Hematopoietic multipotent progenitor cell treated with erythropoietin and hydrocortisone succinate and interleukin-3 and kit ligand, for 15 days (in vitro differentiated cells): ENCODE measurements around the gene NGRN.
"Not testable (repeated sequence)": the region's sequence is repeated elsewhere in the genome, so short reads cannot be mapped to it uniquely, and the experiment has no call there.

Experiments used
- DNase-seq: peaks from one replicate; pipeline ENCODE4 v3.0.0-alpha.2; 2015; ENCODE audit warnings: low spot score

The NGRN gene

DNA sequence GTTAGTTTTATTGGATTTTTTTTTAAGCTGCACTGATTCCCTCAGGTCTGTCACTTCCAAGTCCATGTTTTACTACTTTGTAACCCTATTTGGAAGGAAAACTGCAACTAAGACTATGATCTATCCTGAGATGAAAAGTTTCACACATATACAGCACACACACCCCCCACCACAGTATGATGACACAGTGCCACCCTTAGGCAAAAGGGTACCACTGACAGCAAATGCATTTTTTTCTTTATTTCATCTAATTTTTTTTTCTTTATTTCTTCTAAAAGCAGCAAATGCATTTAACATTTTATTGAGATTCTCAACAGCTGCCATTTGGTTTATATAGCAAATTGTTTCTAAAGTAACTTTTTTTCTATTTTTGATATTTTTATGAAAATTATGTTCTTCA lies 21.2 kb downstream of the NGRN start:
- DNase-seq, result peak; percentile 45

DNA sequence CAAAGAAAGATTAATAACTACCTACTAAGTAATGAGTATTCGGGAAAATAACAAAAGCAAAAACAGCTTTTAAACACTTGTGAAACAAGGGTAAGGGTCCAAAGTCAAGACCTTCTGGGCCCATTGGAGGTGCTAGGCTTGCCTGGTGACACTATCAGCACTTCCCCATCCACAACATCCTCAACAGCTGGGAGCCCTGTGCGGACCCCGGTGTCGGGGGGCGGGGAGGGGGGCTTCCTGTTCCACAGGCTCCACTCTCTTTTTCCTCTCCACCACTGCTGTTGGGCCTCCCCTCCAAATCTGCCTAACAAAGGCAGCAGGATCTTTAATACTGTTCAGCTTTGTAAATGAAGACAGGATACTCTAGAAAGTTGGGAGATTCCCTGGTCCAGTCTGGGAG lies 21.6 kb downstream of the NGRN start:
- no peak for DNase-seq

DNA sequence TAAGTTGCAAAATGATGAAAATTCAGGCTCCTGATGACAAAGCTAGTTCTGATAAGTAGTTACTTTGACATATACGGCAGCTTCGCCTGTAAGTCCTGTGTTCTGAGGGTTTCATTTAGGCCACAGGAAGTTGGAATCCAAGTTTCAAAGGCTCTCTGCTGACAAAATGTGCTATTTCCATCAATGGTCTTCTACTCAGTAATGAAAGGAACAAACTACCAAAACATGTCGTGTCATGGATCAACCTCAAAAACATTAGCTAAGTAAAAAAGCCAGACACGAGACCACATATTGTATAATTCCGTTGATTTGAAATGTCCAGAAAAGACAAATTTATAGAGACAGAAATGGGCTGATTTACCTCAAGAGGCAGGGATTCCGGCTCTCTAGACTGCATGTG lies 22.5 kb downstream of the NGRN start:
- no peak for DNase-seq

DNA sequence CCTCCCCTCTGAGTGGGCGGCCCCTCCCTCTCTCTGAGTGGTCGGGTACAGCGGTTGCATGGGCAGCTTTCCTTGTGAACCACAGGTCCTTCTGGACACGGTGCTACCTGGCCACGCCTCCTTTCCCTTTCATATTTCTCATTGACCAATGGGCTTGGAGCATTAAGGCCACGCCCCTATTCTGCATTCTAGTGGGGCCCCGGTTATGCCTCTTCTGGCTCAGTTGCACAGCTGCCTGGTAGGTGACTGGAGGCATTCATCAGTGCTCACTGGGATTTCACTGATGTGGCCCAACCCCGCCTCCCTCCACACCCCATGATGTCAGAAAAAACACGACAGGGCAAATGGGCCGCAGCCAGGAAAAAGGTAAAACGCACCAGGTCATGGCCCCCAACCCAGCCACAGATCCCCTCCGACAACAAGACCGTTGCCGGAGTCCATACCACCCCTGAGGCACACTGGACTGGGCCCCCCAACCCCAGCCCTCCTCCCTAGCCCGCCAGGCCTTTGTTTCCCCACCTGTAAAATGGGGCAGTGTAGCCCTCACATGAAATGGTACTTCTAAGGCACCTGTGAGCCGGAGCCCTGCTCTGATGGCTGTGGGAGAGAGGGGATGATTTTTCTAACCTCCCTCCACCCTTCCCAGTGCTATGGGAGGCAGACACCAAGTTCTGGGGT lies 26.3 kb downstream of the NGRN start:
- DNase-seq, result peak; percentile 66

DNA sequence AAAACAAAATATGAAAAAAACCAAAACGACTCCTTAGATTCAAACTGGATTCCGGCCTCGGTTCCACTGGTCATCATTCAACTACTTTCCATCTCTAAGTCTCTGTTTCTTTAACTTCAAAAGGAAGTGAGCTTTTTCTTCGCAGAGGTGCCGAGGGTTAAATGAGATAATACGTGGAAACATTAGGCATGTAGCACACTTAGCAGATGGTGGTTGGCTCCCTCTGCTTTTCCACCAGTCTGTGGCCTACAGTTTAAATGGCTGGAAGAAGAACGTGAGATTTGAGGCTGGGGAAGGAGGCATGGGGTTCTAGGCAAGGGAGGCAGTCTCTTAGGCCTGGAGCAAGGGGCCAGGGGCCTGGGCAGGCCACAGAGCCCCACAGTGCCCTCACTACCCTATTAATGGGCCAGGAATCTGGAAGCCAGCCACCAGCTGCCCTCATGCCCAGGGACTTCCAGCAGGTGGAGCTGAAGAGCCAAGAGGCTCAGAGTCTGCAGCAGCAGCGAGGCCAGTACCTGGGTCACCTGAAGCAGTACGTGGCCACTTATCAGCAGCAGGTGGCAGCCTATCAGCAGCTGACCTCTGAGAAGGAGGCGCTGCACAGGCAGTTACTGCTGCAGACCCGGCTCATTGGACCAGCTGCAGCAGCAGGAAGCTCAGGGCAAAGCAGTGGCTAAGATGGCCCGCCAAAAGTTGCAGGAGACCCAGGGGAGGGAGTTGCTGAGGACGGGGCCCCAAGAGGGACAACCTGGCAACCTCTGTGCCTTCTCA lies 27.8 kb downstream of the NGRN start:
- DNase-seq, result peak; percentile 74

DNA sequence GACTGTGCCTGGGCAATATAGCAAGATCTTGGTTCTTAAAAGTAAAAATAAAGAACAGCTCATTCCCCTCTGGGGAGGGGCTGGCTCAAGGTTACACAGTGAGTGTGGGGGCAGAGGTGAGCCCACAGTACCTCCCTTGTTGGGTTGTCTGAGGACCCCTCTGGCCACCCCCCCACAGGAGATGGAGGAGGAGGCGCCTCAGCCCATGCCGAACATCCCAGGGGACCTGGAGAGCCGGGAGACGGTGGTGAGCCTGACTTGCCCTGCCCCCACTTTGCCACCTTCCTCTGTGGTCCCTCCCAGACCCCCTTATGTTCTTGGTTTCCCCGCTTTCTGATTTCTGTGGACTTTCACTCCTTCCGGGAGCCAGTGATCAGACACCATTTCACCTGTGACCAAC lies 28.7 kb downstream of the NGRN start:
- no peak for DNase-seq

DNA sequence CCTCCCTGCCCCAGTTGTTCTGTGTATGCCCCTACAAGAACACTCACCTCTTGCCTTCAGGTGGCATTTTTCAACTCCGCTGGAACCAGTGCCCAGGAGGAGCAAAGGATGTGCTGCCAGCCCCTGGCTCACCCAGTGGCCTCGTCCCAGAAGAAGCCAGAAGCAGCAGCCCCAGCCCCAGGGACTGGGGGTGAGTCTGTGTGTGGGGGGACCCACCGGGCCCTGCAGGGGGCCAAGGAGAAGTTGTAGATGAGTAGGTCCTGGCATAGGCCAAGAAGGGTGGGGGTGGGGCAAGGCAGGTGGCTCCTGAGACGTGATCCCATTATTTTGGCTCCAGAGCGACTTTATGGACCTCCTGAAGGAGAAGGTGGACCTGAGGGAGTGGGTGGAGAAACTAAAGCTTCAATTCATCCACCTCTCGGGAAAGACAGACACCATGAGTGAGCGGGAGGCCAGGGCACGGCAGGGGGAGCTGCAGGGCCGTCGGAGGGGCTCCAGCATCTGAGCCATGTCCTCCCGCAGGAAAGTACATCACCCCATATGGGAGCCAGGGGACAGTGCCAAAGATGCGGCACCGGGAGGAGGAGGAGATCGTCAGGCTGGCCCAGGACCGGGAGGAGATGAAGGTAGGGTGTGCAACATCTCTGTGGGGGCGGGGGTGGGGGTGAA lies 29.3 kb downstream of the NGRN start:
- DNase-seq, result no peak

DNA sequence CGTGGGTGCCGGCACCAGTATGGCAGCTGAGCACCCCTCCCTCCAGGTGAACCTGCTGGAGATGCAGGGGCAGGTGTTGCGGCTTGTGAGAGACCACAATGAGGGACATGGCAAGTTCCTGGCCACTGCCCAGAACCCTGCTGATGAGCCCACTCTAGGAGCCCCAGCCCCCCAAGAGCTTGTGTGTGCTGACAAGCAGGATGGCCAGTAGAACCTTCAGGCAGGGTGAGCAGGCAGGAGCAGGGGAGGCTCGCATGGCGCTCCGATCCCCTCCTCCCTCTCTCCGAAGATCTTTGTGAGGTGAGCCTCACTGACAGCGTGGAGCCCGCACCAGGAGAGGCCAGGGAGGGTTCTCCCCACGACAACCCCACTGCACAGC lies 29.8 kb downstream of the NGRN start:
- no peak for DNase-seq

DNA sequence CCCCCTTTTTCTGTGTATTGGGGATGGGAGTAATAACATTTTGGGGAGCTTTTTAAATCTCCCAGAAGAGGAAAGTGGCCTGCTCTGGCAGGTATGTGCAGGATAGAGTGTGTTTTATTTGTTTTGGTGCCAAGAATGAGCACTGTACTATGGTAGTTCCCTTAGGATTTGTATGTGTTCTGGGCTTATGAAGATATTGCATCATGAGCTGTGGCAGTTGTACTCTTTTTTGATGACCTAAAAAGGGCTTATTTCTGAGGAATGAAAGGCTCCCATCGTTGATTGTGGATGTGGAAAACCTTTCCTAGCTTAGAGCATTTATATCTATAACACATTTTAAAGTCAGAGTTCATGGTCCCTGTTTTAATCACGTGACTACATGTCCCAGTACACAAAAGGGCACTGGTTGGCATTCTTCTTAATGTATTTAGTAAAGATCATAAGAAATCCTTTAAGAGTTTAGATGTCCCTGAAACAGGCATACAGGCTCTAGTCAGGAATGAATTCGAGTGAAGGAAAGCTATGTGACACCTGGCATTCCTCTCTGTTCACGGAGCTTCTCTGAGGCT lies 30.9 kb downstream of the NGRN start:
- DNase-seq, result not testable (repeated sequence)

DNA sequence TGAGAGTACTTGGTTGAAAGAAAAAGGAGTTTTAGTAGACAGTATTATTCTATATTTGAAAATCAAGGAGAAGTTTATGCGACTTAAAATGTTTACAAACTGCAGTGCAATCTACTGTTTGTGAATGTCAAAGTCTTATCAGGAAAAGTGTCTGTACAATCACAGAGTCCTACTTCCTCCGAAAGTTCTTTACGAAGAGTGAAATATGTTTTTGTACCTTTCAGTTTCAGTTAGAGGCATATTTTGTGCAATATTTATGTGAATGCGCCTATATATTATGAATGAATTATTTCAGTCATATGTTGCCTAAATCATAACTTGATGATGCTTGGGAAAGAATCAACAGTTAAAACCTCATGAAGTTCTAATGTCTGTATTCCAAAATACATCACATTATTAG lies 31.5 kb downstream of the NGRN start:
- DNase-seq, result no peak

DNA sequence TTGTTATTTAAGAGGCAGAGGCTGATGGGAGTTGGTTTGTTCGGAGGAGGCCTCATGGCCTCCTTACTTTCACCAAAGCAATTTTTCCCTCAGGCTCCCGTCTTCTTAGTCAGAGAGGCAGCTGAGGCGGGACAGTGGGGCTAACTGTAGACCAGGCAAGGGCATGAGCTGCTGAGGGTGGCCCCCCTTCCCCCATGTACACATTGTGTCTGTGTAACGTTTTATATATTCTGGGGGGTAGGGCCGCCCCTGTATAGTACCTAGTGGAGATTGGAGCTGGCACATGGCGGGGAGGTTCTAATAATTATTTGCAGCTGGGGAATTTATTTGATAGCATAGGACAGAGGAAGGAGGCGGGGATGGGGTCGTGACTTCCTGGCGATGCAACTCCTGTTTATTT lies 35.1 kb downstream of the NGRN start:
- DNase-seq, result no peak

DNA sequence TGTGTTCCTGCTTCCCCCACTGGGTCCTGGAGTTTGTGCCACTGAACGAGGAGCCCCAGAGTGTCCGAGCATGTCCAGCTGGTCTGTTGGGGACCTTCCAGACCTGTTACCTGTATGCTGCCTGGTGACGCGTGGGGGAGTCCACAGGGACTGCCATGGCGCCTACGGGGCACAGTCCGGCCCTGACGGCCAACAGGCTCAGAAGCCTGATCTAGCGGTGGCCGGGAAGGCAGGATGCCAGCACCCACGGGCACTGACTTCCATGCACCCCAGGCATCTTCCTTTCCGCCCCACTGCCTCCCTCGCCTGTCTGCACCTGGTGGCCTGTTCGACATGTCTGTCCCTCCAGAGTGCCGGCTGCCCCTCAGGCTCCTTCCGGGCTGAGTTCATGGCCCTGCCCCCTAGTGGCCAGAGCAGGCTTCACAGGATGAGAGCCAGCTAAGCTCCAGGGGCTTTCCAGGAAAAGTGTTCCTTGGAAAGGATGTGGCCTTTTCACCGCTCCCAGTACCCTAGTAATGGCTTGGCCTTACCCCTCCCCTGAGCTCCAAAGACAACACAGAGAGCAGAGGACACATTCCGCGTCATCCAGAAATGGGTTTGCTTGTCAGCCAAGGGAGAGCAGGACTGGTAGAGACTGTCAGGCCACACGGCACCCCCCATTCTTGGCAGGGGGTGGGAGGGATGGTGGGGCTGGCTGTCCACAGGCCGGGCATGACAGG lies 35.7 kb downstream of the NGRN start:
- DNase-seq, result peak; percentile 72

DNA sequence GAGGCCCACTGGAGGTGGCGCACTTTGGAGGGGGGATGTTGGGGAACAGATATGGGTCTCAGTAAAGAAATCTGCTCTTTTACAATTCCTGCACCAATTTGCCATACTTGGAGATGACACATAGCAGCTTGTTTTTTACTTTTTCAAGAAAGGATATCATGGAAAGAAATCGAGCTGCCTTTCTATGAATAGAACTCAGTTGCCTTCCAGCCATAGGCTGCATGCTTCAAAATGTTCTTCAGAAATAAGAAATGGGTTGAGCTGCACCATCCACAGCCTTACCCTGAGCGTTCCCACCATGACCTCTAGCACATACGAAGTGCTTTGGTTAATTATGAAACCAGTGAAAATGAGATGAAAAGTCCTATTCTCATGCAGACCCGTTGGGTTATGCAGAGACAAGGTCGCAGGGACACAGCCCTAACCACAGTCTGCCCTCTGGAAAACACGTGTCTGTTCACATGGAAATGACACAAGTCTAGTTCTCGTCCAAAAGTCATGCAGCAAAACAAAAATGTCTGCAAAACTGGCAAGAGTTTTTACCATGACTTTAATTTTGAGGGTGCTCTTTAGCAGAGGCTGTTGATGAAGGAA lies 36.3 kb downstream of the NGRN start:
- DNase-seq, result no peak

DNA sequence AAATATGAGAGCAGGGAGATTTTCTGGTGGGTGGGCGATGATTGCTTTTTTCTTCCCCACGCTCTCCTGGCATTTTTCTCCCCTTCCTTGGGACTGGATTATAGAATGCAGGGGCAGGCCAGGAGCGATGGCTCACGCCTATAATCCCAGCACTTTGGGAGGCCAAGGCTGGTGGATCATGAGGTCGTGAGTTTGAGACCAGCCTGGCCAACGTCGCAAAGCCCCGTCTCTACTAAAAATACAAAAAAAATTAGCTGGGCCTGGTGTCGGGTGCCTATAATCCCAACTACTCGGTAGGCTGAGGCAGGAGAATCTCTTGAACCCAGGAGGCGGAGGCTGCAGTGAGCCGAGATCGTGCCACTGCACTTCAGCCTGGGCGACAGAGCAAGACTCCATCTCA lies 39.9 kb downstream of the NGRN start:
- not testable (repeated sequence) for DNase-seq

DNA sequence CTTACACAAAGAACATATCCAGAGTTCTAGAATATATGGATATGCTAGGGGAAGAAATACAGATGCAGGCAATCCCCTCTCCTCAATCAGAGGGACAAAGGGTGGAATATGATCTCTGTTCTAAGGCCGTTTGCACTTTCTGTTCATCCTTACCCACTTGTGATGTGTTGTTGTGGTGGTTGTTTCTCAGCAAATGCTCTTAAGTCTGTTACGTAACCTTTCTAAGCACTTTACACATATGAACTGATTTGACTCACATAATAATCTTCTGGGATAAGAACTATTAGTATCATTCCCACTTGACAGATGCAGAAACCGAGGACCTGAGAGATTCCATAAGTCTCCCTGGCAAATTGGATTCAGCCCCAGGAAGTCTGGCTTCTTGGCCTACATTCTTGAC lies 40.5 kb downstream of the NGRN start:
- no peak for DNase-seq

DNA sequence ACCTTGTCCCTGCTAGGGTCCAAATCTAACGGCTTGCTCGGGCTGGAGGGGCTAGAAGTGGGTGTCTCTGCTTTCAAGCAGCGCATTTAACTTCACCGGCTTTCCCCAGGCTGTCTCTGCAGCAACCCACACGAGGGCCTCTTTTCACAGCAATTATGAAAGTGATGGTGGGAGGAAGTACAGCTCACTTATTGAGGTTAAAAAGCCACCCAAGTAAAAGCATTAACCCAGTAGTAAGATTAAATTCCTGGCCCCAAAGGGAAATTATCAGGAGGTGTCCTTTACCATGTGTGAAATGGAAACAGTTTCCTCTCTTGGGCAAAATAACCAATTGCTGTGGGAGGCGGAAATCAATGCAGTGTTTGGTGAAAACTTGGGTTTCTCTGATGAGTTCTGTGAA lies 41.1 kb downstream of the NGRN start:
- DNase-seq, result no peak

DNA sequence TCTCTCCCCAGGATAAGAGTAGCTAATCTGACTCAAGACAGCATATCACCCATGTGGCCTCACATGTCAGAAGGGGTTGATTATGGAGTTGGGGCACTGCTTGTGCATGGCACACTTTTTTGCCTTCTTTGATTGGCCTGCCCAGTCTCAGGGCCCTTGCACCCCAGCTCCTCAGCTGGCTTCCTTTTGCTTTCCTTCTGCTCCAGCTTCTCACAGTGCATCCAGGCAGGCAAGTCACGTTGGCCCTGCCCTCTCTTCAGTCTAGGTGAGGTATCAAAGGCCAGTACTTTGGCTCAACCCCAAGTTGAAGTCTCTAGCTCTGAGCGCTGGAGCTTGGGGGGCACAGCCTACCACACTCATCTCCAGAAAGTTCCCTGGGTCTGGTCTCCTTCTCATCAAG lies 42.2 kb downstream of the NGRN start:
- DNase-seq, result no peak

DNA sequence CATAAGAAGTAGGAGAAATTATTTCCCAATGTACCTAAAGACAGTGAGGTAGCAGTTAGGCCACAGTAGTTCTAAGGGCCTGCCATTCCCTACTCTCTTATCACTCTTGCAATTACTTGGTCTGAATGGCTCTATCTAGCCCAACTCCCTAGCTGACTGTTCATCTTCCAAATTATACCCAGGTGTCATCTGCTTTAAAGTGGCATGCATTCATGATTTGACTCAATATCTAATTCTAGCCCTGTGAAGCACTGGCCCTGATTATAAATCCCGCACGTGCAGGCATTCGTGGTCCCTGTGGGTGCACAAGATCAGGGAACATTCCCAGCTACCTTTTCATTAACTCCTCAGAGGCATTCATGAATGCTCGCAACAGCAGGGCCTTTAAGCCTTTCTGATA lies 43.5 kb downstream of the NGRN start:
- no peak for DNase-seq

DNA sequence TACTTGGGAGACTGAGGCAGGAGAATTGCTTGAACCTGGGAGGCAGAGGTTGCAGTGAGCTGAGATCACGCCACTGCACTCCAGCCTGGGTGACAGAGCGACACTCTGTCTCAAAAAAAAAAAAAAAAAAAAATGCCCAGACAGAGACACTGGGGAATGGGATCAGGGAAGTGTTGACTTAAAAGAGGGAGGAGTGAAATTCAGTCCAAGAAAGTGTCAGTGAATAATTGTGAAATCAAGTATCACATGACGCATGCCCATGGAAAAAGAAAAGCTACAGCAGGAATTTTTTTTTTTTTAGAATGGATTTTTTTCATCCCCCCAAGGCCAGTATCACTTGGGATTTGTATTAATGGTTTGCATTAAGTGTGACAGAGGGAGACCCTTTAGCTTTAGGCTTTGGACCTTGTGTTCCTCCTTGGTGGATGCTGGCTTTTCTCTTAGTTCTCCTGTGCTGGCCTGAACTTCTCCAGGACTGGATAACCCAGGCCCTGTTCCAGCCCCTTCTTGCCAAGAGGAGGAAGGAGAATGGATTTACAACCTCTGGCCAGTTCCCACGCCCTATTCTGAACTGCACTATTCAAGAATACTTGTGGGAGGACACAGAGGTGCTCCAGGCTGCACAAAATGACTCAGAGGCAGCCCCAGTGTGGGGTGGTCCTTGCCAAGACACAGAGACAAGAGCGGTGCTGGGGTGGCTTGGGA lies 50.0 kb downstream of the NGRN start:
- DNase-seq, result no peak

DNA sequence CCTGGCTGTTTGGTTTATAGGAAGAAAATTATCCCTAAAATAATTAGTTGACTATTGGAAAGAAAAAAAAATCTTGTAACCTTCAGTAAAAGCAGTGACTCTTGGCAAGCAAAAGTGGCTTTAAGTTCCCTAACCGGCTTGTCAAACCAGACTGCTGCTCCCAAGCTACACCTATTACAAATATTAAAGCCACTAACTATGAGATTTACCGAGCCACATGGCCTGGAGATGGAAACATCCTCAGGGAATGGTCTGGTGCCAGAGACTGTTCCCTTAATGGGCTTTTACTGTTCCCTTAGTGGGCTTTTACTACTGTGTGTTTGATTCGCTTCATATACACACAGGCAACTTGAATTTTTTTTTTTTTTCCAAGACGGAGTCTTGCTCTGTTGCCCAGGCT lies 50.7 kb downstream of the NGRN start:
- no peak for DNase-seq

DNA sequence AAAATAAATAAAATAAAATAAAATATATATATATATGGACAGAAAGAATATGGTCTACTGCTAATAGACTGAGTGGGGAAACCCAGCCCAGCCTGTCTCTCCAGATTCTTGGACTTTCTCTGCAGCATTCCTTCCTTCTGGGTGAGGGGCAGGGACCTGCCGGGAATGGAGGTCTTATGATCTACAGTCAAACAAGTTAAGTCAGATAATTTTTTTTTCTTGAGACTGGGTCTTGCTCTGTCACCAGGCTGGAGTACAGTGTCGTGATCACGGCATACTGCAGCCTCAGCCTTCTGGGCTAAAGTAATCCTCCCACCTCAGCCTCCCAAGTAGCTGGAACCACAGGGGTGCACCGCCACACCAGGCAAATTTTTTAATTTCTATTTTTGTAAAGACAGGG lies 53.1 kb downstream of the NGRN start:
- DNase-seq, result no peak
